HL-60 (cell line): ENCODE data around the gene ALG1L2.
"Not testable (repeated sequence)": the region's sequence is repeated elsewhere in the genome, so short reads cannot be mapped to it uniquely, and the experiment has no call there.

Experiments used
- POLR2AphosphoS5 ChIP-seq: IDR thresholded peaks from 2 replicates; pipeline ENCODE4 v1.6.1; 2012; ENCODE audit warnings: low read depth
- SPI1 ChIP-seq: IDR thresholded peaks from 2 replicates; pipeline ENCODE4 v1.6.1; 2012; ENCODE audit warnings: low read depth, mild to moderate bottlenecking, borderline replicate concordance
- TF ChIP-seq, protein P1 (sequence below): IDR thresholded peaks from one replicate; pipeline ENCODE4 v1.5.1; 2011; ENCODE audit warnings: low read length, control low read depth, inconsistent platforms; ENCODE audit not compliant: insufficient read depth

- not testable (repeated sequence) for TF ChIP-seq POLR2AphosphoS5, SPI1
- TF ChIP-seq, protein P1, sequence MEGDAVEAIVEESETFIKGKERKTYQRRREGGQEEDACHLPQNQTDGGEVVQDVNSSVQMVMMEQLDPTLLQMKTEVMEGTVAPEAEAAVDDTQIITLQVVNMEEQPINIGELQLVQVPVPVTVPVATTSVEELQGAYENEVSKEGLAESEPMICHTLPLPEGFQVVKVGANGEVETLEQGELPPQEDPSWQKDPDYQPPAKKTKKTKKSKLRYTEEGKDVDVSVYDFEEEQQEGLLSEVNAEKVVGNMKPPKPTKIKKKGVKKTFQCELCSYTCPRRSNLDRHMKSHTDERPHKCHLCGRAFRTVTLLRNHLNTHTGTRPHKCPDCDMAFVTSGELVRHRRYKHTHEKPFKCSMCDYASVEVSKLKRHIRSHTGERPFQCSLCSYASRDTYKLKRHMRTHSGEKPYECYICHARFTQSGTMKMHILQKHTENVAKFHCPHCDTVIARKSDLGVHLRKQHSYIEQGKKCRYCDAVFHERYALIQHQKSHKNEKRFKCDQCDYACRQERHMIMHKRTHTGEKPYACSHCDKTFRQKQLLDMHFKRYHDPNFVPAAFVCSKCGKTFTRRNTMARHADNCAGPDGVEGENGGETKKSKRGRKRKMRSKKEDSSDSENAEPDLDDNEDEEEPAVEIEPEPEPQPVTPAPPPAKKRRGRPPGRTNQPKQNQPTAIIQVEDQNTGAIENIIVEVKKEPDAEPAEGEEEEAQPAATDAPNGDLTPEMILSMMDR = not testable (repeated sequence)
These were observed 62.7 kb downstream of the ALG1L2 start for GRCh38 chr3:130144328-130144650.
